Epithelial cell of esophagus (primary cell): ENCODE results near the gene CCNY.
"Not testable (repeated sequence)": the region's sequence is repeated elsewhere in the genome, so short reads cannot be mapped to it uniquely, and the experiment has no call there.

Source experiments
- DNase-seq: peaks from one replicate; pipeline ENCODE4 v3.0.0; 2010; ENCODE audit warnings: low read depth
- H3K4me3 ChIP-seq: 2 replicates; pipeline ENCODE4 v1.5.1; 2011; ENCODE audit warnings: mild to moderate bottlenecking, low read length, control low read depth
- CTCF ChIP-seq: IDR thresholded peaks from 2 replicates; pipeline ENCODE4 v1.5.1; 2011; ENCODE audit warnings: low read depth, mild to moderate bottlenecking, low read length, control low read depth, inconsistent platforms; ENCODE audit not compliant: insufficient read depth; ENCODE audit errors: missing control alignments

The CCNY gene

DNA sequence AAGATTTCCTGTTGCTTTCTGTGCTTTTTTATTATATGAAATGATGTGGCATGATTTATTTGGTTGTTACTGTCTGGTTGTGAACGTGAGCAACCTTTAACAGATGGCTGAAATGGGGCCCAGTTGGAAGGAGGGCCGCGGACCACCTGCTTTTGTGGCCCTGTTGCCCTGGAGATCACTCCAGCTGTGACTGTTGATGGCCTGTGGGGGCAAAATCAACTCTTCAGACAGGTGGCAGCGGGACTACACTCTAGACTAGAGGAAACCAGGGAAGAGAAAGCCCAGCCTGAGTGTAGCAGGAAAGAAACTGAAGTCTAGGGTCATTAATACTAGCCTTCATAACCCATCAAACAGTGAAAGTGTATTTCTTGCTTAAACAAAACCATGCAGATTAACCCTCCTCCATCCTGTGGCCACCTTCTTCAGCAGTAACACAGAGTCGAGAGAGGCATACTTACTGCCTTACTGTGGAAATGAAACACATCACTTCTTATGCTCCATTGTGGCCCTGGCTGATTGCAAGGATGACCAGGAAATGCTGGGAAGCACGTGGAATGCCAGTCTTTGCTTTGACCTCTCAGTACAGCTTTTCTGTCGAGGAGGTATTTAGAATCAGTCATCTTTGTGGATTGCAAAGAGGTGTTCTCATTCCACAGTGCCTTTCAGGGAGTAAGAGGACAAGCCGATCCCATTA is 80.5 kb downstream of the CCNY start:
- no peak for DNase-seq
- no peak overlapping the region for H3K4me3 ChIP-seq
- TF ChIP-seq CTCF: no peak

DNA sequence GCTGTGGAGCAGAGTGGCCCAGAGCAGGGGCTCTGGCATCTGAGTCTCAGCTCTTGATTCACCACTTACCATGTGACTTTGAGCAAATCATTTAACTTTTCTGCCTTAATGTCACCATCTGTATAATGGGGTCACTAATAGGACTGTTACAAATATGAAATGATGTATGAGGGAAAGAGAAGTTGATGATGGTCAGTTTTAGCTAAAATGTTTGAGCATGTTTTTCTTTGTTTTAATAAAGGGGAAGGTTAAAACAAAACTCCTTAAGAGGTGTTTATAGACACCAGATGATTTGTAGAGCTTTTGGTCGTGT is 81.0 kb downstream of the CCNY start:
- TF ChIP-seq CTCF: no peak
- no peak overlapping the region for H3K4me3 ChIP-seq
- DNase-seq: no peak

GRCh38 chr10:35417795-35418194 is 81.5 kb downstream of the CCNY start:
- DNase-seq: no peak
- no peak for TF ChIP-seq CTCF
- no peak overlapping the region for H3K4me3 ChIP-seq

DNA sequence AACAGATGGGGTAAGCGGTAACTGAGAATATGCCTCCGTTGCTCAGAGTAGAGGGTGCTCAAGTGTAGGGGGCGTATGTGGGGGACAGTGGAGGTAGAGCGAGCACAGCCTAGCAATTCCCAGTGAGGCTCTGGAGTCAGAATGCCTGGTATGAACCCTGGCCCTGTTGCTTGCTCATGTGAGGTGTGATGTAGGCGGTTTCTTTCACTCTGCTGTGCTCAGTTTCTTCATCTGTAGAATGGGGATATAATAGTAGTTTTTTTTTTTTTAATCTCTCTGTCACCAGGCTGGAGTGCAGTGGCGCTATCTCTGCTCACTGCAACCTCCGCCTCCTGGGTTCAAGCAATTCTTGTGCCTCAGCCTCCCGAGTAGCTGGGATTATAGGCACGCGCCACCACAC is 82.3 kb downstream of the CCNY start:
- not testable (repeated sequence) for DNase-seq, H3K4me3 ChIP-seq

DNA sequence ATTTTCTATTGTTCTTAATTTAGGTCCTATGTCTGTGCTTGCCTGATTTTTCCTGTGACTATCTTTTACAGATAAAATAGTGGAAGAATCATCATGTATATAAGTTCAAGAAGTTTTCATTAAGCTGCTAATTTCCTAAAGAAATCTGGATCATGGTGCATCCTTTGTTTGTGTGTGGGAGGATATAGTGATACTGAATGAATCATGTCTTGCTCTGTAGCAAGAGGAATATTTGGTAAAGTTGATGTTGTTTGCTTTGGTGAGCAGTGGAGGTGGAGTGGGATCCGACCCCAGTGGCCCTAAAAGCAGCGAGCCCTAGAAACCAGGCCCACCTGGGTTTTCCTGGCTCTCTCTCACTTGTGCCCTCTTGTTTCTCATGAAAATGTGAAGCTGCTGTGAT is 83.7 kb downstream of the CCNY start:
- no peak overlapping the region for H3K4me3 ChIP-seq
- peak; percentile 60 for DNase-seq
- no peak for TF ChIP-seq CTCF

DNA sequence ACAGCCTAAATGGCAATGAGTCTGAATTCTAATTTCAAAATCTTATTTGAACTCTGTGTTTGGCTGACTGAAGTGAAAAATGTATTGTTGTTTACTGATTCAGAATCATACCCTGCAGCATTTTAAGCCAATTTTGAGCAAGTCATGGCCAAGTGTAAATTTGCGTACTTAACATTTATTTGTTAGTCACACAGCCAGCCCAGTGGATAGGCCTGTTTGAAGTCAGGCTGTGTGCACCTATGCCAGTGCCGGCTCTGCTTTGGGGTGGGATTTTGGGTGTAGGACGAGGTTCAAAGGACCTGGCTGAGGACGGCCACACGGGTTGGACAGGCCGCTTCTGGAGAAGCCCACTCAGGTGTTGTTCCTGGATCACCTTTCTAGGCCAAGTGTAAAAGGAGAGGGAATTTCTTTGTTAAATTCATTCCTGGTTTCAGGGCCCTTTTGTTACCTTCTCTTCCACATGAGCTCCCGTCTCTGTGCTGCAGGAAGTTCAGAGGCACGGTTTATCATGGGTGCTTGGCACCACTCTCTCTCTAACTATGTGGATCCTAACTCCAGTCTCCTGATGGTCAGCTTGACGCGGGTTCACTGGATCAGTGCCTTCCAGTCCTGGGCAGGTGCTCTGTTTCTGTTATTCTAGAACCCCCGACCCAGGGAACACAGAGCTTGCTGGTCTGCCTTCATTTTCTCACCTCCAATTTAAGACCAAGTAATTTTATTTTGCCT is 84.7 kb downstream of the CCNY start:
- H3K4me3 ChIP-seq: no peak overlapping the region
- no peak for TF ChIP-seq CTCF
- peak; percentile 57 for DNase-seq

GRCh38 chr10:35421553-35422178 is 85.4 kb downstream of the CCNY start:
- TF ChIP-seq CTCF: no peak
- DNase-seq: peak; percentile 91
- H3K4me3 ChIP-seq: no peak overlapping the region
